Gastroesophageal sphincter (tissue), 3 donors: Measurements from ENCODE around the gene PTH2.

Experiments
- CTCF ChIP-seq, 4 experiments: fragments of 200-600 bp in 2 of 4; fragments of 450-650 bp in 2 of 4; sonication (generic) in 1 of 4; IDR thresholded peaks; one replicate each; pipeline ENCODE4 v1.5.1; 2017 to 2019; ENCODE audit warnings: antibody characterized with exemption in 4 of 4, mild to moderate bottlenecking in 2 of 4, moderate library complexity in 2 of 4
- EP300 ChIP-seq: sonication (generic); formaldehyde crosslinking; IDR thresholded peaks from one replicate; pipeline ENCODE4 v1.6.1; 2017; ENCODE audit warnings: antibody characterized with exemption, mild to moderate bottlenecking
- POLR2A ChIP-seq, 2 donors: fragments of 450-650 bp; IDR thresholded peaks; one replicate each; pipeline ENCODE4 v1.6.1; 2017; ENCODE audit warnings: antibody characterized with exemption in 2 of 2, mild to moderate bottlenecking in 2 of 2, moderate library complexity in 1 of 2

DNA sequence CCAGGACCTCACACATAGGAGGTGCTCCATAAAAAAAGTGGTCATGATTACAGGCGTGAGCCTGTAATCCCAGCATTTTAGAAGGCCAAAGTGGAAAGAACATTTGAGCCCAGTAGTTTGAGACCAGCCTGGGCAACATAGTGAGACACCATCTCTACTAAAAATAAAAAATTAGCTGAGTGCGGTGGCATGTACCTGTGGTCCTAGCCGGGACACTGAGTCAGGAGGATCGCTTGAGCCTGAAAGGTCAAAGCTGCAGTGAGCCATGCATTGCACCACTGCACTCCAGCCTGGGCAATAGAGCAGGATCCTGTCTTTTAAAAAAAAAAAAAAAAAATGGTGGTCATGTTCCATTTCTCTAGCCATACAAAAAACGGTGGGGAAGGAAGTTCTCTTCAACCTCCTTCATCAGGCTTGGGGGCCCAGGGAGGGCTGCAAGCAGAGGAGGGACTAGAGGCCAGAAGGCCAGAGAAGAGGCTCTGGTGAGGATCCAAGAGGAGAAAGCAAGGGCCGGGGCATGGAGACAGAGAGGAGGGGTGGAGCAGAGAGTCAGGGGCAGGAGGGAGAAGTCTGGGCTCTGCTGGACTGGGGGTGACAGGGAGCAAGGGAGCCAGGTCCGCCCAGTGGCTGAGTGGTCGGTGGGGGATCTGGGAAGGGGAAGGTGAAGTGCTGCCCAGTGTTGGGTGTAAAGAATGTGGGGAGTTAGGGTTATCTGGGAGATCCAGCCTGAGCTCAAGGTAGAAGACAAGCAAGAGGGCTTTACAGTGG is 26.3 kb downstream of the PTH2 start:
- TF ChIP-seq CTCF (IDR thresholded peaks at IDR 0.05), result no peak
- TF ChIP-seq POLR2A (IDR thresholded peaks at IDR 0.05), result no peak
- no peak for TF ChIP-seq EP300
